Neuronal stem cell (in vitro differentiated cells): Measurements from ENCODE around the gene IL32.
"Not testable (repeated sequence)": the region's sequence is repeated elsewhere in the genome, so short reads cannot be mapped to it uniquely, and the experiment has no call there.

Experiments used
- DNase-seq: peaks from one replicate; pipeline ENCODE4 v3.0.0-alpha.2; 2013; ENCODE audit warnings: low spot score
- H2AFZ ChIP-seq: one replicate; pipeline ENCODE4 v1.6.1; 2013; ENCODE audit warnings: mild to moderate bottlenecking, low read length, inconsistent platforms
- H2AK5ac ChIP-seq: 2 replicates; pipeline ENCODE4 v1.6.1; 2013; ENCODE audit warnings: low read depth, mild to moderate bottlenecking, inconsistent platforms, low read length, moderate library complexity, mixed read lengths
- H2BK120ac ChIP-seq: 2 replicates; pipeline ENCODE4 v1.6.1; 2013; ENCODE audit warnings: low read depth, mild to moderate bottlenecking, inconsistent platforms, low read length, moderate library complexity, mixed read lengths
- H2BK12ac ChIP-seq: one replicate; pipeline ENCODE4 v1.6.1; 2013; ENCODE audit warnings: low read length, inconsistent platforms
- H2BK15ac ChIP-seq: 2 replicates; pipeline ENCODE4 v1.6.1; 2013; ENCODE audit warnings: mild to moderate bottlenecking, low read length, inconsistent platforms, mixed read lengths
- H2BK5ac ChIP-seq: one replicate; pipeline ENCODE4 v1.6.1; 2013; ENCODE audit warnings: inconsistent platforms, mild to moderate bottlenecking, low read length, moderate library complexity
- H3K14ac ChIP-seq: one replicate; pipeline ENCODE4 v1.6.1; 2013; ENCODE audit warnings: low read length, inconsistent platforms
- H3K18ac ChIP-seq: 2 replicates; pipeline ENCODE4 v1.6.1; 2013; ENCODE audit warnings: low read length, inconsistent platforms
- H3K23ac ChIP-seq: 2 replicates; pipeline ENCODE4 v1.6.1; 2013; ENCODE audit warnings: low read depth, mild to moderate bottlenecking, mixed read lengths, low read length, inconsistent platforms; ENCODE audit not compliant: poor library complexity
- H3K27ac ChIP-seq: replicated peaks from 3 replicates; pipeline ENCODE4 v1.5.1; 2013; ENCODE audit warnings: low read length, inconsistent platforms
- H3K27me3 ChIP-seq, 3 experiments: 2 replicates each; pipeline ENCODE4 v1.6.1; 2013; ENCODE audit warnings: low read length in 3 of 3, mild to moderate bottlenecking in 2 of 3, inconsistent platforms in 1 of 3, low read depth in 1 of 3, mixed read lengths in 1 of 3, moderate library complexity in 1 of 3; ENCODE audit not compliant: control insufficient read depth in 3 of 3, insufficient read depth in 3 of 3
- H3K36me3 ChIP-seq, 2 donors: replicated peaks in 1 of 2; 2 replicates each; pipeline ENCODE4 v1.6.1; 2013; ENCODE audit warnings: low read length in 2 of 2; ENCODE audit not compliant: control insufficient read depth in 2 of 2, insufficient read depth in 2 of 2
- H3K4ac ChIP-seq: 2 replicates; pipeline ENCODE4 v1.6.1; 2013; ENCODE audit warnings: inconsistent platforms, mild to moderate bottlenecking, low read length, moderate library complexity
- H3K4me1 ChIP-seq, 2 donors: 1 replicate in 1 of 2; 2 replicates in 1 of 2; pipeline ENCODE4 v1.6.1; 2013; ENCODE audit warnings: low read length in 2 of 2, low read depth in 1 of 2; ENCODE audit not compliant: control insufficient read depth in 2 of 2, insufficient read depth in 1 of 2
- H3K4me2 ChIP-seq: one replicate; pipeline ENCODE4 v1.6.1; 2013; ENCODE audit warnings: mild to moderate bottlenecking, low read length, inconsistent platforms; ENCODE audit not compliant: insufficient read depth, poor library complexity, severe bottlenecking
- H3K4me3 ChIP-seq, 2 donors: 2 replicates each; pipeline ENCODE4 v1.5.1; 2013; ENCODE audit warnings: low read length in 2 of 2, mild to moderate bottlenecking in 2 of 2, inconsistent platforms in 1 of 2, moderate library complexity in 1 of 2
- H3K79me1 ChIP-seq: one replicate; pipeline ENCODE4 v1.6.1; 2013; ENCODE audit warnings: low read depth, mild to moderate bottlenecking, inconsistent platforms, low read length, moderate library complexity
- H3K9ac ChIP-seq: one replicate; pipeline ENCODE4 v1.6.1; 2013; ENCODE audit warnings: mild to moderate bottlenecking, low read depth, low read length, inconsistent platforms; ENCODE audit not compliant: poor library complexity
- H3K9me3 ChIP-seq, 2 donors: replicated peaks in 1 of 2; 2 replicates each; pipeline versions ENCODE3 to v1.6.1; 2013; ENCODE audit warnings: low read length in 2 of 2, mild to moderate bottlenecking in 2 of 2, inconsistent platforms in 1 of 2, low read depth in 1 of 2, mixed read lengths in 1 of 2, moderate library complexity in 1 of 2; ENCODE audit not compliant: control insufficient read depth in 2 of 2, insufficient read depth in 1 of 2
- H4K8ac ChIP-seq: one replicate; pipeline ENCODE4 v1.6.1; 2013; ENCODE audit warnings: low read depth, mild to moderate bottlenecking, inconsistent platforms, low read length, moderate library complexity
- H4K91ac ChIP-seq: one replicate; pipeline ENCODE4 v1.6.1; 2013; ENCODE audit warnings: low read length, low read depth, mild to moderate bottlenecking, inconsistent platforms; ENCODE audit not compliant: poor library complexity
- WGBS, 2 donors: extraction: QIAGEN DNeasy Blood & Tissue Kit; methylation state at CpG; one replicate each; pipeline ENCODE4 v1.1.7; 2013; ENCODE audit warnings: missing lambda C conversion rate in 2 of 2, mixed read lengths in 1 of 2; ENCODE audit not compliant: insufficient read length in 2 of 2, insufficient replicate concordance in 1 of 2; ENCODE audit errors: extremely low coverage in 2 of 2; 5-methylcytosine and 5-hydroxymethylcytosine counted together

IL32 gene

GRCh38 chr16:3051009-3051408, 14.4 kb upstream of the IL32 start:
- Histone ChIP-seq H3K27ac (no peak overlapping the region), H3K27me3 (peaks cover 8 to 39% (median 25%) of the 10 kb centered on the region in 3 experiments)
- WGBS, 2 donors = 100% methylated on average over 1 of the region's 4 CpGs; no CpG with 5 or more reads in 1 of the 2 donors

GRCh38 chr16:3051494-3051893, 13.9 kb upstream of the IL32 start:
- Histone ChIP-seq H3K14ac (no peak overlapping the region), H2BK5ac (no peak overlapping the region), H2BK15ac (no peak overlapping the region)

More at GRCh38 chr16:3051009-3051408, 14.4 kb upstream of the IL32 start:
- Histone ChIP-seq H3K4ac (no peak overlapping the region), H3K9ac (no peak overlapping the region), H3K4me1 (no peaks in the 10 kb centered on the region), H3K4me2 (no peak overlapping the region), H3K18ac (no peak overlapping the region), H2BK5ac (no peak overlapping the region), H3K23ac (no peak overlapping the region), H2AK5ac (peak overlapping the region; percentile 28), H3K14ac (no peak overlapping the region), H2BK12ac (no peak overlapping the region), H4K8ac (no peak overlapping the region), H3K9me3 (peaks cover 0 to 2% of the 10 kb centered on the region in 2 donors), H4K91ac (no peak overlapping the region), H3K36me3 (peaks cover 7 to 12% of the 10 kb centered on the region in 2 donors), H2BK15ac (no peak overlapping the region), H2BK120ac (peak overlapping the region; percentile 87), H2AFZ (no peak overlapping the region), H3K4me3 (no peak overlapping the region), H3K79me1 (no peaks in the 10 kb centered on the region)
- no peak for DNase-seq

GRCh38 chr16:3052571-3053329, 12.7 kb upstream of the IL32 start:
- H3K27me3 ChIP-seq = peaks cover 0 to 27% (median 9%) of the 10 kb centered on the region in 3 experiments
- not testable (repeated sequence) for H3K9me3 ChIP-seq, H3K4ac ChIP-seq, H4K91ac ChIP-seq, H3K4me2 ChIP-seq, H2AK5ac ChIP-seq, H3K9ac ChIP-seq, H3K79me1 ChIP-seq, H4K8ac ChIP-seq, DNase-seq, H2AFZ ChIP-seq, H2BK120ac ChIP-seq, H3K27ac ChIP-seq, H2BK12ac ChIP-seq, H3K4me3 ChIP-seq, H3K18ac ChIP-seq, H2BK15ac ChIP-seq, H2BK5ac ChIP-seq, H3K23ac ChIP-seq, H3K14ac ChIP-seq, H3K4me1 ChIP-seq
- H3K36me3 ChIP-seq = peaks cover 7 to 12% of the 10 kb centered on the region in 2 donors
- no CpG with 5 or more reads among the region's 12 CpGs for WGBS, 2 donors

More at GRCh38 chr16:3051494-3051893, 13.9 kb upstream of the IL32 start:
- H2BK120ac ChIP-seq = no peak overlapping the region
- H3K4me2 ChIP-seq = no peak overlapping the region
- H3K79me1 ChIP-seq = no peaks in the 10 kb centered on the region
- H3K9me3 ChIP-seq = peaks cover 0 to 2% of the 10 kb centered on the region in 2 donors
- H2AFZ ChIP-seq = no peak overlapping the region
- no peak overlapping the region for H3K27ac ChIP-seq
- H3K23ac ChIP-seq = no peak overlapping the region
- peaks cover 7 to 12% of the 10 kb centered on the region in 2 donors for H3K36me3 ChIP-seq
- no peak overlapping the region for H3K4ac ChIP-seq
- DNase-seq = no peak
- H3K18ac ChIP-seq = no peak overlapping the region
- H3K4me1 ChIP-seq = no peaks in the 10 kb centered on the region
- H2BK12ac ChIP-seq = no peak overlapping the region
- peaks cover 6 to 34% (median 22%) of the 10 kb centered on the region in 3 experiments for H3K27me3 ChIP-seq
- H2AK5ac ChIP-seq = peak overlapping the region; percentile 28
- no CpG with 5 or more reads among the region's 9 CpGs for WGBS, 2 donors
- no peak overlapping the region for H3K4me3 ChIP-seq
- no peak overlapping the region for H3K9ac ChIP-seq
- no peak overlapping the region for H4K8ac ChIP-seq
- H4K91ac ChIP-seq = no peak overlapping the region

- not testable (repeated sequence) for H3K9me3 ChIP-seq, H3K79me1 ChIP-seq, H2BK120ac ChIP-seq, H3K4me2 ChIP-seq, H3K4me1 ChIP-seq, H3K23ac ChIP-seq, H3K14ac ChIP-seq, H3K4ac ChIP-seq, DNase-seq, H4K91ac ChIP-seq, H2BK12ac ChIP-seq, H2BK15ac ChIP-seq, H3K27ac ChIP-seq, H3K4me3 ChIP-seq, H2AK5ac ChIP-seq, H2BK5ac ChIP-seq, H4K8ac ChIP-seq, H3K9ac ChIP-seq, H2AFZ ChIP-seq, H3K18ac ChIP-seq
- peaks cover 7 to 12% of the 10 kb centered on the region in 2 donors for H3K36me3 ChIP-seq
- WGBS, 2 donors = no CpG with 5 or more reads among the region's 13 CpGs
- peaks cover 0 to 27% (median 5%) of the 10 kb centered on the region in 3 experiments for H3K27me3 ChIP-seq
Observed at GRCh38 chr16:3053330-3053710, 12.1 kb upstream of the IL32 start.
